22Rv1 (cell line): ENCODE data around the gene RPS6KA6.

Source experiments
- CTCF ChIP-seq: fragments of 450-650 bp; IDR thresholded peaks from 2 replicates; pipeline ENCODE4 v1.5.1; 2017; ENCODE audit warnings: mild to moderate bottlenecking
- ZFX ChIP-seq: fragments of 450-650 bp; IDR thresholded peaks from 2 replicates; pipeline ENCODE4 v1.6.1; 2017; ENCODE audit warnings: antibody characterized with exemption, borderline replicate concordance

GRCh38 chrX:84187533-84188319 is at the start of gene RPS6KA6:
- TF ChIP-seq CTCF (no peak), ZFX (no peak)
